Heart left ventricle (tissue), 16 donors: ENCODE data around the gene PMS2. TPM values are rescaled to one million over a fixed set of nuclear protein-coding genes. Genes with fewer than 3 reads are reported as not detected.
"Not testable (repeated sequence)": the region's sequence is repeated elsewhere in the genome, so short reads cannot be mapped to it uniquely, and the experiment has no call there.

ENCODE experiments used
- ATAC-seq, 4 donors: fragments of 200-7000 bp; cut with Tn5 transposase; one replicate each; pipeline ENCODE4 v1.9.1; 2020 to 2022; ENCODE audit warnings: moderate library complexity in 4 of 4, mild to moderate bottlenecking in 3 of 4, moderate number of reproducible peaks in 1 of 4
- DNase-seq, 5 donors: peaks; one replicate each; pipeline ENCODE4 v3.0.0-alpha.2; 2020
- H3K27ac ChIP-seq, 12 donors: fragments of 200-600 bp; sonication (generic) in 4 of 12; one replicate each; pipeline versions ENCODE4 v1.5.0 to v1.8.0; 2016 to 2022; ENCODE audit warnings: mild to moderate bottlenecking in 2 of 12
- H3K27me3 ChIP-seq, 9 donors: fragments of 200-600 bp; sonication (generic) in 2 of 9; one replicate each; pipeline versions ENCODE4 v1.5.1 to v1.8.0; 2016 to 2022; ENCODE audit warnings: mild to moderate bottlenecking in 3 of 9
- H3K36me3 ChIP-seq, 9 donors: fragments of 200-600 bp; sonication (generic) in 2 of 9; one replicate each; pipeline versions ENCODE4 v1.5.0 to v1.8.0; 2018 to 2022; ENCODE audit warnings: mild to moderate bottlenecking in 2 of 9
- H3K4me1 ChIP-seq, 12 donors: fragments of 200-600 bp; sonication (generic) in 4 of 12; one replicate each; pipeline versions ENCODE4 v1.5.0 to v1.8.0; 2016 to 2022; ENCODE audit warnings: mild to moderate bottlenecking in 3 of 12
- H3K4me3 ChIP-seq, 12 donors: fragments of 200-600 bp; sonication (generic) in 4 of 12; one replicate each; pipeline versions ENCODE4 v1.5.0 to v1.8.0; 2017 to 2022; ENCODE audit warnings: mild to moderate bottlenecking in 9 of 12, moderate library complexity in 4 of 12
- H3K9me3 ChIP-seq, 12 donors: fragments of 200-600 bp; sonication (generic) in 4 of 12; one replicate each; pipeline versions ENCODE4 v1.5.0 to v1.8.0; 2016 to 2022; ENCODE audit warnings: mild to moderate bottlenecking in 1 of 12
- CTCF ChIP-seq, 12 donors: fragments of 200-600 bp; sonication (generic) in 4 of 12; IDR thresholded peaks; one replicate each; pipeline versions ENCODE4 v1.5.0 to v1.8.0; 2018 to 2022; ENCODE audit warnings: antibody characterized with exemption in 12 of 12, mild to moderate bottlenecking in 5 of 12
- POLR2A ChIP-seq, 2 donors: fragments of 450-650 bp; IDR thresholded peaks; one replicate each; pipeline ENCODE4 v1.6.1; 2017; ENCODE audit warnings: antibody characterized with exemption in 2 of 2, mild to moderate bottlenecking in 2 of 2, moderate library complexity in 2 of 2
- WGBS, 4 donors: extraction: QIAGEN DNeasy Blood & Tissue Kit in 2 of 4; methylation state at CpG; one replicate each; pipeline versions ENCODE4 v1.1.5 to v1.1.7; 2013 to 2018; 5-methylcytosine and 5-hydroxymethylcytosine counted together
- intact Hi-C, 10 donors: fragments of 100-400 bp; cut with DNase I; formaldehyde crosslinking; loops; one replicate each; pipeline versions ENCODE4 v1.11.1 to v1.14.2; 2022
- polyA plus RNA-seq, 2 donors: library from polyadenylated mRNA; stranded (reverse); fragments of 200-250 nt; gene quantifications; one replicate each; pipeline ENCODE4 v1.2.3, GENCODE V29; 2013
- total RNA-seq, 9 donors: library from RNA; depleted of rRNA in 2 of 9; stranded (reverse); fragments of >200 nt in 2 of 9; fragmentation: NEBNext Ultra II Directional in 3 of 9; extraction: Animal tissue kit (Norgen Biotek cat#: 25700) in 3 of 9; gene quantifications; one replicate each; pipeline versions ENCODE4 v1.1.0 to v1.2.4, GENCODE V29; 2016 to 2023
- donor health status: ischemic (EF 13 %, LVEDD 7.1; RV severe dilation, severe dysfunction).
- donor health status: healthy with polysubstance abuse.
- donor health status: DM: no; HTN: yes; CAD: no.
- donor health status: DM: no; HTN: no; CAD: no.
- donor health status: ischemic (EF 25% LVEDD 6.9; RV normal size, moderate dysfunction).
- donor health status: ischemic (EF 25% LVEDD 5.7; RV mildly dilated, moderate dysfunction).
- donor health status: healthy.
- donor health status: DM: yes; HTN: yes; CAD: no.
- donor health status: ischemic (EF 35%, LVEDD 5.7; RV mildly dilated, moderate dysfunction).
- donor health status: nonischemic (EF 11% LVEDD 7.7; RV severe dilation, severe dysfunction).
- donor health status: DM: yes; HTN: yes; CAD: no.
- donor health status: PGD.
- donor health status: ischemic (EF 29% LVEDD 5.4; RV normal size, mild dysfunction).
- donor health status: nonischemic (EF 23%, LVEDD 6.1; RV moderate dilation, normal function).

The PMS2 gene
- total and polyA plus RNA-seq, 11 donors, result 2.4 to 10.5 (median 6.4) TPM

DNA sequence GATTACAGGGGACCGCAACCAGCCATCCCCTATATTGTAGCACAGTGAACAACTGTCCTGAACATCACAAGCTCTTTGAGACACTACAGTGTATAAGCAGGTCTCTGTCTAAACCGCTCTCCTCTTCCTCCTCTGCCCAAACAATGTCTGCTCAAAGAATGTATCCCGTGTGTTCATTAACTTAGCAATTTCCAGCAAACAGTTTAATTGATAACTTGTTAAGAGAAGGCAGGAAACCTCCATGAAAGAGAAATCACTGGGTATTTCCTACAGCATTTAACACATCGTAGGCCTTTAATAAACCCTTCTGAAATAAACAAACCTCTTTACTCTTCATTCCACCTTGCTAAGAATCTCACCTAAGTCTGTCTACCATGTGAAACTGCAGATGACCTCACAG is 1.5 kb downstream of the PMS2 start:
- 64 to 90% (median 82%) methylated on average over 4 of the region's 4 CpGs for WGBS, 4 donors
- no peaks in the 10 kb centered on the region for H3K27me3 ChIP-seq

GRCh38 chr7:5997210-5997808 is 11.5 kb downstream of the PMS2 start:
- WGBS, 4 donors, result 55 to 60% (median 58%) methylated on average over 10 of the region's 10 CpGs
- ATAC-seq, result peak in 3 of 4 donors; percentile 70 to 76 (median 71)
- TF ChIP-seq CTCF (IDR thresholded peaks at IDR 0.05) (peak; percentile 31 to 79 (median 66)), POLR2A (IDR thresholded peaks at IDR 0.05) (no peak)
- Histone ChIP-seq H3K9me3 (no peaks in the 10 kb centered on the region), H3K4me3 (no peak overlapping the region), H3K27ac (no peak overlapping the region), H3K36me3 (peaks cover 0 to 99% (median 87%) of the 10 kb centered on the region in 9 donors), H3K27me3 (no peaks in the 10 kb centered on the region), H3K4me1 (peaks cover 0 to 3% (median 0%) of the 10 kb centered on the region in 12 donors)
- DNase-seq, result peak in 4 of 5 donors; percentile 24 to 45 (median 35)
- intact Hi-C loops, result loop anchor here in 7 of 10 donors (5.0 to 10.0 kb wide), 6 partner anchors 325 to 440 kb away; no protein-coding TSS in a partner anchor

More for the DNA sequence above, 1.5 kb downstream of the PMS2 start:
- no peak for DNase-seq
- Histone ChIP-seq H3K9me3 (no peaks in the 10 kb centered on the region), H3K27ac (no peak overlapping the region), H3K4me1 (peaks cover 0 to 38% (median 24%) of the 10 kb centered on the region in 12 donors), H3K4me3 (no peak overlapping the region), H3K36me3 (peaks cover 0 to 40% (median 29%) of the 10 kb centered on the region in 9 donors)
- intact Hi-C loops, result loop anchor here in 1 of 10 donors (10.0 kb wide), 1 partner anchor 317 kb away; no protein-coding TSS in a partner anchor
- TF ChIP-seq CTCF (IDR thresholded peaks at IDR 0.05) (no peak), POLR2A (IDR thresholded peaks at IDR 0.05) (no peak)
- ATAC-seq, result no peak

DNA sequence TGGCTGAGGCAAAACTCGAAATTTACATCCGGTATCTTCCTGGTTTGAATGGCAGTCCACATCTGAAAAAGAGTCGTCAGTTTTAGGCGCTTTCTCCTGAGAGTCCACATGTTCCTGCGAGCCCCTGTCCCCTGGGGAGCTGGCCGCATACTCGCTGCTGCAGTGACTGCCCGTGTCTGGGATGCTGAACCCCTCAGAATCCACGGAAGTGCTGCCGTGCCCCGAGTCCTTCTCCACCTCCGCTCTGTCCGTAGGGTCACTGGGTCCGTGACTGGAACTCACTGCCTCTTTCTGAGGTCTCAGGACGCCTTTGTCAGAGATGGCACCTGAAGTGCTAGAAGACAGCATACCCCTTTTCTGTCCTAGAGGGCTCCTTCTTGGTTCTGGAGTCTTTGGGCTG is 21.8 kb downstream of the PMS2 start:
- 87 to 94% (median 89%) methylated on average over 5 to 15 of the region's 15 CpGs for WGBS, 4 donors
- DNase-seq, H3K4me3 ChIP-seq, intact Hi-C loops, H3K27me3 ChIP-seq, H3K27ac ChIP-seq, ATAC-seq, H3K4me1 ChIP-seq, H3K9me3 ChIP-seq: not testable (repeated sequence)
- H3K36me3 ChIP-seq, result peaks cover 0 to 67% (median 60%) of the 10 kb centered on the region in 9 donors

DNA sequence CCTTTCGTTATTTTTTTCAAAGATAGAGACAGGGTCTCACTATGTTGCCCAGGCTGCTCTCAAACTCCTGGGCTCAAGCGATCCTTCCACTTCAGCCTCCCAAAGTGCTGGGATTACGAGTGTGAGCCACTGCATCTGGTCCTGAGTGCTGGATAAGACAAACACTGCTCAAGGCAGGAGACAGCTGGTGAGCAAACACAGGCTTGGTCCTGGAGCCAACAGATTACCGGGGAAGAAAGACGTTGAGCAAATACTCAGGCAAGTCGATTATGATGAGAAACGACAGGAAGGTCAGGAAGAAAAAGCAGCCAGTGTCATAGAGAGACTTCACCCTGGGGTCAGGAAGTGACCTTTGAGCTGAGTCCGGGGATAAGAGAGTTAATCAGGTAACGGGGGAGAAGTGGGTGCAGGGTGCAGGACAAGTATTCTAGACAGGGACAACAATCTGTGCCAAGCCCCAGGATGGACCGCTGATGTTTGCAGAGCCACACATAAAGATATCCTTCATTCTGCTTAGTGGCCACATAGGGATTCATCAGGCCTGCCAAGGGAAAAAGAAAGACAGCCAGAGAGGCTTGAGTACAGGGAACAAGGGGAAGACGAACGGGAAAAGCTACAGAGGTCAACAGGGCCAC is 29.1 kb downstream of the PMS2 start:
- intact Hi-C loops, H3K4me1 ChIP-seq, DNase-seq, ATAC-seq, H3K27ac ChIP-seq, H3K4me3 ChIP-seq, H3K9me3 ChIP-seq, H3K27me3 ChIP-seq: not testable (repeated sequence)
- H3K36me3 ChIP-seq, result peaks cover 0 to 30% (median 4%) of the 10 kb centered on the region in 9 donors
- WGBS, 4 donors, result 76 to 96% (median 92%) methylated on average over 2 to 3 of the region's 12 CpGs

GRCh38 chr7:5973580-5973979 is 35.3 kb downstream of the PMS2 start:
- H3K27ac ChIP-seq, DNase-seq, H3K4me3 ChIP-seq, H3K9me3 ChIP-seq, H3K4me1 ChIP-seq, H3K27me3 ChIP-seq, intact Hi-C loops, ATAC-seq: not testable (repeated sequence)
- WGBS, 4 donors, result no CpG with 5 or more reads among the region's 8 CpGs
- peaks cover 0 to 12% (median 0%) of the 10 kb centered on the region in 9 donors for H3K36me3 ChIP-seq

DNA sequence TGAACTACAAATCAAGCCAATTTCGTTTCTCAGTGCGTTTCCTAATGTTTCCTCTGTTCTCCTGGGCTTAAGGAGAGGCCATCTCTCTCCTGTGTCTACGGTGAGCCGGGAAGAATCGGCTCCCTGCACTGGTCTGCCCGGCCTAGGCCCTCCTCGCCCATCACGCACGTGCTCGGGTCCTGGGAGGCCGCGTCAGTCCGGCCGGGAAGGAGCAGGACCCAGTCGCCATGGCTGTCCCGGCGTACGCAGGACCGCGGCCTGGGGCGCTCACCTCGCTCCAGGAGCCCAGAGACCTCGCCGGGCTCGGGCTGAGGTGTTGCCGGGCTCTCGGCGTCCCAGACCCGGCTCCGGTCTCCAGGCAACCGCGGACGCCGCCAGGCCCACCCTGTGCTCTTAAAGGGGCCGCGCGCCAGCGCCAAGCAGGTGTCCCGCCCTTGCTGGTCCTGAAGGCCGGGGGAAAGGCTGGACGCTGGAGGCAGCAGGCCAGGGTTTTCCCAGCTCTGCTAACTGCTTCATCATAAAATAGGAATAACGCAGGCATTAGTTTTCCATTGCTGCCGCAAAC is 38.4 kb downstream of the PMS2 start, which contains the start of gene RSPH10B:
RSPH10B (minus strand) TSS at position 343 of the 565 bp plus-strand sequence. CDS start 3,573 bp downstream, outside the sequence.
- peak; percentile 52 to 87 (median 69) for ATAC-seq
- intact Hi-C loops, H3K9me3 ChIP-seq, H3K27me3 ChIP-seq, H3K27ac ChIP-seq, DNase-seq, H3K36me3 ChIP-seq, H3K4me1 ChIP-seq: not testable (repeated sequence)
- peak within 1 kb of the TSS in 4 of 12 donors; percentile 19 to 32 (median 24) for H3K4me3 ChIP-seq
- WGBS, 4 donors, result 3 to 4% methylated on average over 21 to 27 of the region's 43 CpGs; no CpG with 5 or more reads in 2 of the 4 donors

- H3K27me3 ChIP-seq, H3K27ac ChIP-seq, intact Hi-C loops, H3K36me3 ChIP-seq, H3K9me3 ChIP-seq, H3K4me1 ChIP-seq, ATAC-seq, DNase-seq, H3K4me3 ChIP-seq: not testable (repeated sequence)
- WGBS, 4 donors, result 80 to 94% (median 85%) methylated on average over 4 to 5 of the region's 7 CpGs
Measured at GRCh38 chr7:5963810-5964209, 45.0 kb downstream of the PMS2 start.

- 36 to 71% (median 60%) methylated on average over 5 to 8 of the region's 13 CpGs for WGBS, 4 donors
- DNase-seq, H3K4me1 ChIP-seq, H3K4me3 ChIP-seq, H3K9me3 ChIP-seq, ATAC-seq, intact Hi-C loops, H3K36me3 ChIP-seq, H3K27ac ChIP-seq, H3K27me3 ChIP-seq: not testable (repeated sequence)
Measured at GRCh38 chr7:5963205-5963604, 45.6 kb downstream of the PMS2 start.
